Fibroblast of upper back skin (primary cell): Measurements from ENCODE around the gene INA.
A peak's percentile ranks its signal among the peaks of the same experiment; 100 is the strongest.
"Not testable (repeated sequence)": the region's sequence is repeated elsewhere in the genome, so short reads cannot be mapped to it uniquely, and the experiment has no call there.

Experiments
- DNase-seq: peaks from one replicate; pipeline ENCODE4 v3.0.0-alpha.2; 2013

INA gene

GRCh38 chr10:103276896-103277712 is at the start of gene INA:
INA (plus strand) TSS chr10:103277138; CDS start chr10:103277212, 74 bp downstream.
- DNase-seq = peak; percentile 41

GRCh38 chr10:103227416-103227815 is 49.5 kb upstream of the INA start:
- peak; percentile 37 for DNase-seq

GRCh38 chr10:103231047-103231551 is 45.8 kb upstream of the INA start:
- DNase-seq = peak; percentile 98

- no peak for DNase-seq
Measured at GRCh38 chr10:103232131-103232673, 44.7 kb upstream of the INA start.

- peak; percentile 70 for DNase-seq
Measured at GRCh38 chr10:103232772-103233488, 44.0 kb upstream of the INA start.

- DNase-seq = no peak
Measured at GRCh38 chr10:103235775-103236174, 41.2 kb upstream of the INA start.

- peak; percentile 70 for DNase-seq
Measured at GRCh38 chr10:103238506-103239252, 38.3 kb upstream of the INA start.

GRCh38 chr10:103241262-103242011 is 35.5 kb upstream of the INA start:
- DNase-seq = peak; percentile 28

GRCh38 chr10:103244666-103245271 is 32.2 kb upstream of the INA start:
- DNase-seq = peak; percentile 80

- DNase-seq = not testable (repeated sequence)
Measured at GRCh38 chr10:103245587-103245986, 31.4 kb upstream of the INA start, which contains the start of gene RPEL1. RPEL1 (plus strand) TSS chr10:103245887; CDS start chr10:103245997, 110 bp downstream.

GRCh38 chr10:103246324-103246723 is 30.6 kb upstream of the INA start:
- DNase-seq = no peak

- DNase-seq = no peak
Measured at GRCh38 chr10:103254113-103254512, 22.8 kb upstream of the INA start.

- no peak for DNase-seq
Measured at GRCh38 chr10:103254538-103255325, 22.2 kb upstream of the INA start.

- DNase-seq = no peak
Measured at GRCh38 chr10:103256613-103257012, 20.3 kb upstream of the INA start.

GRCh38 chr10:103257812-103258211 is 19.1 kb upstream of the INA start:
- no peak for DNase-seq

GRCh38 chr10:103258928-103259327 is 18.0 kb upstream of the INA start:
- DNase-seq = not testable (repeated sequence)

GRCh38 chr10:103259989-103260388 is 16.9 kb upstream of the INA start:
- DNase-seq = no peak

- no peak for DNase-seq
Measured at GRCh38 chr10:103262229-103262628, 14.7 kb upstream of the INA start.

- DNase-seq = peak; percentile 73
Measured at GRCh38 chr10:103265717-103266329, 11.1 kb upstream of the INA start.

- peak; percentile 99 for DNase-seq
Measured at GRCh38 chr10:103273041-103273441, 3.9 kb upstream of the INA start.
